GM23248 (cell line): ENCODE results near the gene EEF2KMT. TPM values are rescaled to one million over a fixed set of nuclear protein-coding genes. Genes with fewer than 3 reads are reported as not detected.

Source experiments
- DNase-seq: peaks from one replicate; pipeline ENCODE4 v3.0.0-alpha.2; 2015
- H2AFZ ChIP-seq: fragments of 200-600 bp; sonication (generic); 2 replicates; pipeline ENCODE4 v1.6.1; 2016; ENCODE audit warnings: antibody characterized with exemption
- H3F3A ChIP-seq: fragments of 200-600 bp; sonication (generic); 2 replicates; pipeline ENCODE4 v1.6.1; 2016; ENCODE audit warnings: mild to moderate bottlenecking, antibody characterized with exemption, mixed run types; ENCODE audit not compliant: insufficient read depth
- H3K27ac ChIP-seq: fragments of 200-600 bp; sonication (generic); 2 replicates; pipeline ENCODE4 v1.5.1; 2016; ENCODE audit warnings: mild to moderate bottlenecking
- H3K27me3 ChIP-seq: fragments of 200-600 bp; sonication (generic); replicated peaks from 2 replicates; pipeline ENCODE4 v1.6.1; 2016; ENCODE audit warnings: mild to moderate bottlenecking; ENCODE audit not compliant: insufficient read depth
- H3K36me3 ChIP-seq: fragments of 200-600 bp; sonication (generic); 2 replicates; pipeline ENCODE4 v1.6.1; 2016; ENCODE audit warnings: low read depth, mild to moderate bottlenecking
- H3K4me1 ChIP-seq: fragments of 200-600 bp; sonication (generic); 2 replicates; pipeline ENCODE4 v1.6.1; 2016; ENCODE audit warnings: mild to moderate bottlenecking; ENCODE audit not compliant: insufficient read depth
- H3K4me2 ChIP-seq: fragments of 200-600 bp; sonication (generic); one replicate; pipeline ENCODE4 v1.6.1; 2016; ENCODE audit warnings: mild to moderate bottlenecking; ENCODE audit not compliant: unreplicated experiment
- H3K4me3 ChIP-seq: fragments of 200-600 bp; sonication (generic); 2 replicates; pipeline ENCODE4 v1.5.1; 2016; ENCODE audit warnings: mild to moderate bottlenecking
- H3K79me2 ChIP-seq: fragments of 200-600 bp; sonication (generic); 2 replicates; pipeline ENCODE4 v1.6.1; 2016; ENCODE audit warnings: mild to moderate bottlenecking; ENCODE audit not compliant: insufficient read depth
- H3K9ac ChIP-seq: fragments of 200-600 bp; sonication (generic); 2 replicates; pipeline ENCODE4 v1.6.1; 2016; ENCODE audit warnings: mild to moderate bottlenecking
- H3K9me2 ChIP-seq: fragments of 200-600 bp; sonication (generic); 2 replicates; pipeline ENCODE4 v1.6.1; 2016; ENCODE audit warnings: mixed run types, mild to moderate bottlenecking, moderate library complexity; ENCODE audit not compliant: insufficient read depth
- H3K9me3 ChIP-seq: fragments of 200-600 bp; sonication (generic); one replicate; pipeline ENCODE4 v1.6.1; 2017; ENCODE audit warnings: low read depth
- H4K20me1 ChIP-seq: fragments of 200-600 bp; sonication (generic); 2 replicates; pipeline ENCODE4 v1.6.0; 2016; ENCODE audit not compliant: insufficient read depth
- EZH2 ChIP-seq: fragments of 200-600 bp; sonication (generic); IDR thresholded peaks from 2 replicates; pipeline ENCODE4 v1.6.1; 2018; ENCODE audit warnings: antibody characterized with exemption, mild to moderate bottlenecking; ENCODE audit not compliant: insufficient read depth, poor library complexity, severe bottlenecking
- EZH2phosphoT487 ChIP-seq: fragments of 200-600 bp; sonication (generic); IDR thresholded peaks from 2 replicates; pipeline ENCODE4 v1.6.1; 2018; ENCODE audit warnings: antibody characterized with exemption, moderate library complexity, mild to moderate bottlenecking, low read depth; ENCODE audit not compliant: insufficient read depth
- WGBS, 2 experiments: methylation state at CpG; one replicate each; pipeline ENCODE4 v1.1.6; 2015 to 2017; ENCODE audit warnings: low lambda C conversion rate in 2 of 2, low coverage in 1 of 2; ENCODE audit errors: missing lambda C conversion rate in 2 of 2; 5-methylcytosine and 5-hydroxymethylcytosine counted together
- in situ Hi-C: fragments of 300-500 bp; cut with MboI; formaldehyde crosslinking; loops from 2 replicates; pipeline ENCODE4 v1.15.0; 2020
- polyA plus RNA-seq: library from polyadenylated mRNA; unstranded; fragments of >200 nt; fragmentation: Nextera tagmentation; extraction: Ambion mirVana; gene quantifications from 2 replicates; pipeline ENCODE4 v1.2.1, GENCODE V29; 2016
- total RNA-seq: library from RNA; depleted of rRNA; stranded (reverse); fragments of >200 nt; shearing (Covaris generic); gene quantifications from 2 replicates; pipeline ENCODE4 v1.2.3, GENCODE V29; 2014; rRNA removed

Gene EEF2KMT
- total and polyA plus RNA-seq, 2 experiments from 2014 or later = 11.2 to 16.2 TPM

DNA sequence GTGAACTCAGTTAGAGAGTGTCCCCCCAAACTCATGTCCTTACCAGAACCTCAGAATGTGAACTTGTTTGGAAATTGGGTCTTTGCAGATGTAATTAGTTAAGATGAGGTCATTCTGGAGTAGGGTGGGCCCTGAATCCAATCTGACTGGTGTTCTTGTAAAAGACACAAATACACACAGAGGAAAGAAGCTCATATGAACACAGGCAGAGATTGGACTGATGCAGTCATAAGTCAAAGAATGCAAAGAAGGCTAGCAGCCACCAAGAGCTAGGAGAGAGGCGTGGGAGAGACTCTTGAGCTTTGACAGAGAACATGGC, 61.7 kb downstream of the EEF2KMT start:
- H3K4me3 ChIP-seq = no peak overlapping the region
- H3K27me3 ChIP-seq = no peaks in the 10 kb centered on the region
- no peaks in the 10 kb centered on the region for H3F3A ChIP-seq
- H3K9ac ChIP-seq = no peak overlapping the region
- TF ChIP-seq EZH2 = no peak
- TF ChIP-seq EZH2phosphoT487 = no peak
- no peak overlapping the region for H2AFZ ChIP-seq
- 25 to 43% methylated on average over 1 of the region's 1 CpG for WGBS, 2 experiments
- H3K4me2 ChIP-seq = no peak overlapping the region
- H3K36me3 ChIP-seq = no peaks in the 10 kb centered on the region
- peaks cover 10% of the 10 kb centered on the region for H3K4me1 ChIP-seq
- H3K9me2 ChIP-seq = no peaks in the 10 kb centered on the region
- H3K79me2 ChIP-seq = 0 out of 2 replicates have a peak, but pooled peaks cover 4% of the 10 kb centered on the region
- DNase-seq = no peak
- no peak overlapping the region for H3K27ac ChIP-seq
- H3K9me3 ChIP-seq = no peaks in the 10 kb centered on the region
- in situ Hi-C loops = no loop called here
- H4K20me1 ChIP-seq = no peaks in the 10 kb centered on the region

Other genes starting within 250 kb of the EEF2KMT start
- gene PPL, start 160.6 kb downstream of the EEF2KMT start, total RNA-seq = 1.2 and 1.9 TPM in 2 replicates
- gene PPL, start 160.6 kb downstream of the EEF2KMT start, polyA plus RNA-seq = 0.94 and 1.7 TPM in 2 replicates
- gene SEC14L5, start 139.5 kb downstream of the EEF2KMT start, total RNA-seq = not detected in 2 replicates
- not detected in 2 replicates for gene SEC14L5, start 139.5 kb downstream of the EEF2KMT start, polyA plus RNA-seq
- 33.4 and 61.0 TPM in 2 replicates for gene NAGPA, start 63.9 kb downstream of the EEF2KMT start, total RNA-seq
- 16.2 and 16.3 TPM in 2 replicates for gene NAGPA, start 63.9 kb downstream of the EEF2KMT start, polyA plus RNA-seq
- not detected in 2 replicates for gene C16orf89, start 31.8 kb downstream of the EEF2KMT start, total RNA-seq
- not detected in 2 replicates for gene C16orf89, start 31.8 kb downstream of the EEF2KMT start, polyA plus RNA-seq
- gene ALG1, start 26.0 kb downstream of the EEF2KMT start, total RNA-seq = 34.1 and 36.5 TPM in 2 replicates
- 45.4 and 48.0 TPM in 2 replicates for gene ALG1, start 26.0 kb downstream of the EEF2KMT start, polyA plus RNA-seq